ENCODE measurements around the gene MOXD1.

MOXD1 gene

DNA sequence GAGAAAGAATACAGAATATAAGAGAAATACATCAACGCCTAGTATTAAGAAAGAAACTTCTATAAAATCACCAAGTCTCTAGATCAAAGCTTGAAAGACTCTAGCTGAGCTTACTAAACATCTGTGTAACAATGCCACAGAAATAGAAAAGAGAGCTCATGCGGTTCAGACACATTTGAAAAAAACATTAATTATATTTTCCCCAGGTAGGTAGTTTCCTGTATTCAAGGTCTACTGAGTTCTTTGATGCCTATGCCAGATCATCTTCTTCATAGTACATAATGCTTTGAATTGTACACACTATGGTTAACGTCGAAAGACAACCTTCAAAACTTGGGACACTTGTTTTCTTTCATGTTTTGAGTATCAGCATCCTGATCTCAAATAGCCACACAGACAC, 11.3 kb downstream of the MOXD1 start:
- FAIRE-seq (no peak), DNase-seq (ENCODE audit: insufficient read length, low spot score) (no peak)
- TF ChIP-seq PAX5 (IDR thresholded peaks at IDR 0.05; ENCODE audit: insufficient read depth, low read length, severe bottlenecking) (no peak), POU2F2 (IDR thresholded peaks at IDR 0.05; ENCODE audit: low read depth, low read length) (no peak), TAF1 (IDR thresholded peaks at IDR 0.05; ENCODE audit: low read depth, low read length) (no peak), POLR2AphosphoS5 (IDR thresholded peaks at IDR 0.05; ENCODE audit: low read depth, low read length) (no peak), SPI1 (IDR thresholded peaks at IDR 0.05; ENCODE audit: low read depth, low read length) (no peak), POLR2A (IDR thresholded peaks at IDR 0.05; ENCODE audit: low read depth, low read length) (no peak)

DNA sequence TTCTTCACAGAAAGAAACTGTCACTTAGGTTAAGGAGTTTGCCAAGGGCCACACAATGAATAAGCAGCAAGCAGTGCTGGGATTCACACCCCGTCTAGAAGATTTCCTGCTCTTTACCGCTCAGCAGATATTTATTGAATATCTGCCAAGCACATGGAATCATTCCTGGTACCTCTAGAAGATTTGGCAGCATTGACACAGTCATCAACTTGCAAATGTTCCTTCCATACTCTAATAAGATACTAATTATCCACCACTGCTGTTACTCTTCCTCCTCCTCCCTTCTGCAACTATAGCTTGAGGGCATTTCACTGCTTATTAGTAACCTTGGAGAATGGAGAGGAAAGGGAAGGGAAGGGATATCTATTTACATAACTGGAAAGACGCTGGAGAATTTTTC, 13.0 kb downstream of the MOXD1 start:
- FAIRE-seq (no peak), DNase-seq (ENCODE audit: insufficient read length, low spot score) (no peak)
- TF ChIP-seq POU2F2 (IDR thresholded peaks at IDR 0.05; ENCODE audit: low read depth, low read length), result no peak
- TF ChIP-seq POLR2A (IDR thresholded peaks at IDR 0.05; ENCODE audit: low read depth, low read length), result no peak
- no peak for TF ChIP-seq SPI1 (IDR thresholded peaks at IDR 0.05; ENCODE audit: low read depth, low read length)

DNA sequence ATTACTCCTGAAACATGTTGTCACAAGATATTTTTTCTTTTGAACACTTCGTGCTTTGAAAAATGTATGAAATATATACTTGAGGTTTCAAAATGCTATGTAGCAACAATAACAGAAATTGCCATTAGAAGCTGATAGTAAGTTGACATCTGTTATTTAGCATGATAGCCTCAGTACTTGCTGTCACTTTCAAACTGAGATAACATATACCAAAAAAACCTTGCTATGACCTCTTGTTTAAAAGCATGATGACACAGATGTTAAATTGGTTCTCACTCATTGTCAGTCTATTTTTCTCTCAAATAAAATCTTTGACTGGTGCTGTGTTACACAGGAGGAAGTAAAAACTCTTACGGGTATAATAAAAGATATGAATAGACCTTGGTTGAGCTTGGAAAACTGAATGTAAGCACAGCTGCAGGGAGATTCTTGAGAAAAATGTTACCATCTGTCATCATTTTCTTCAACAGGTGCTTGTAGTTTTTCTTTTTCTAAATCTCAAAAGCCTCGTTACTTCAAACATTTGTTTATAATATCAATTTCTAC, 18.6 kb downstream of the MOXD1 start:
- FAIRE-seq (no peak), DNase-seq (ENCODE audit: insufficient read length, low spot score) (no peak)
- TF ChIP-seq POLR2AphosphoS5 (IDR thresholded peaks at IDR 0.05; ENCODE audit: low read depth, low read length) (no peak), POLR2A (IDR thresholded peaks at IDR 0.05; ENCODE audit: low read depth, low read length) (no peak), SPI1 (IDR thresholded peaks at IDR 0.05; ENCODE audit: low read depth, low read length) (no peak), PAX5 (IDR thresholded peaks at IDR 0.05; ENCODE audit: insufficient read depth, low read length, severe bottlenecking) (no peak), POU2F2 (IDR thresholded peaks at IDR 0.05; ENCODE audit: low read depth, low read length) (no peak), TAF1 (IDR thresholded peaks at IDR 0.05; ENCODE audit: low read depth, low read length) (no peak)

DNA sequence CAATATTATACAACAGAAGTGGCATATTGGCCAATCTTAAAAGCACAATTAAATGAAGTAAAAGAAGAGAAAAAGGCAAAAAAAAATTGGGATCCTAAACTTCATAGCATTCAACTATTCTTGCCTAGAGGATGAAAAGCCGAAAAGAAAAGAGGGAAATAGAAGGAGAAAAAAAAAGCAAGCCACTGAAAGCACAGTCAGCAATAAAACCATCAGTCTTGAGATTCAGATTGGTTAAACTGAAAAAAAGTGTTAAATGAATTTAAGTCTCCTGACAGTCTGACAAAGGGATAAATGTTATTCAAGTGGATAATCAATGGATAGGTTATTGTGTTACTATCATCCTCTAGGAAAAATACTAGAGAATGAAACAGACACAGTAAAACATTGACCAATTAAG, 19.9 kb downstream of the MOXD1 start:
- no peak for FAIRE-seq
- TF ChIP-seq POLR2AphosphoS5 (IDR thresholded peaks at IDR 0.05; ENCODE audit: low read depth, low read length) (no peak), PAX5 (IDR thresholded peaks at IDR 0.05; ENCODE audit: insufficient read depth, low read length, severe bottlenecking) (no peak)
- no peak for DNase-seq (ENCODE audit: insufficient read length, low spot score)

DNA sequence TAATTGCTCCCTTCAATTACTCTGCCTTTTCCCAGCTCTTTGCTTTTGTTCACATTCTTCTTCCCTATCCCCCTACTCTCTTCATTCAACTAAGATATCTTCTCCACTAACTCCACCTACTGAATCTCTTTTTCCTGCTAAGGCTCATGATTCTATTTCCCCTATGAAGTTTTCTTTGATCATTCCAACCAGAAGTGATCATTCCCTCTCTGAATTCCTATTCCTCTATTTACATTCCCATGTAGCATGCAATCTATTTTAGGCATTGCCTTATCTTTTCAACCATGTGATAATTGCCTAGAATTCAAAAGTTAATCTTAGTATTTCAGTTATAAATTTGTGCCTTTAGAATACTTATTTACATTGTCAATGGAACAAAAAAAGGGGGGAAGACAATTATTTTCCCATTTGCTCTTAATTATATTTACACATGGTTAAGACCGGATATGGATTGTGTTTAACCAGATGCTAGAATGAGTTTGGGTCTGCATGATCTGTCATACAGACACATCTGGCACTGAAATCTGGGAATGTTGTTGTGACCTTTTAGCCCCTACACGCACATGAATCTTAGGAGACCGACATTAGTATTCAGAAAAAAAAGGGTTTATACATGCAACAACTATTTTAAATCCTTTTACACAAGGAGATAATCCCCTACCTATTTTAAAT, 20.8 kb downstream of the MOXD1 start:
- TF ChIP-seq POLR2AphosphoS5 (IDR thresholded peaks at IDR 0.05; ENCODE audit: low read depth, low read length), result no peak
- TF ChIP-seq POLR2A (IDR thresholded peaks at IDR 0.05; ENCODE audit: low read depth, low read length), result no peak
- TF ChIP-seq TAF1 (IDR thresholded peaks at IDR 0.05; ENCODE audit: low read depth, low read length), result no peak
- TF ChIP-seq PAX5 (IDR thresholded peaks at IDR 0.05; ENCODE audit: insufficient read depth, low read length, severe bottlenecking), result no peak
- TF ChIP-seq POU2F2 (IDR thresholded peaks at IDR 0.05; ENCODE audit: low read depth, low read length), result no peak
- TF ChIP-seq SPI1 (IDR thresholded peaks at IDR 0.05; ENCODE audit: low read depth, low read length), result no peak
- FAIRE-seq, result no peak
- DNase-seq (ENCODE audit: insufficient read length, low spot score), result no peak

DNA sequence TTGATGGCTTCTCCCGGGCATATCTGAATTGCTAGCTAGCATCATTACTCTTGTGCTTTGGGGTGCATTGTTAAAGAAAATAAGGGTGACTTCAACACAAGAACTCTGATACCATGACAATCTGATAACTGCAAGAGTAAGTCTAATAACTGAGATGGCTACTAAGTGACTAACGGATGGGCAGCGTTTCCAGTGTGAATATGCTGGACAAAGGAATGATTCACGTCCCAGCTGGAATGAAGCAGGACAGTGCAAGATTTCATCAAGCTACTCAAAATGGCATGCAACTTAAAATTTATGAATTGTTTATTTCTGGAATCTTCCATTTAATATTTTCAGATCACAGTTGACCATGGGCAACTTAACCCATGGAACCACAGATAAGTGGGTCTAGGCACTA, 31.7 kb downstream of the MOXD1 start:
- DNase-seq (ENCODE audit: insufficient read length, low spot score), result no peak
- FAIRE-seq, result no peak

DNA sequence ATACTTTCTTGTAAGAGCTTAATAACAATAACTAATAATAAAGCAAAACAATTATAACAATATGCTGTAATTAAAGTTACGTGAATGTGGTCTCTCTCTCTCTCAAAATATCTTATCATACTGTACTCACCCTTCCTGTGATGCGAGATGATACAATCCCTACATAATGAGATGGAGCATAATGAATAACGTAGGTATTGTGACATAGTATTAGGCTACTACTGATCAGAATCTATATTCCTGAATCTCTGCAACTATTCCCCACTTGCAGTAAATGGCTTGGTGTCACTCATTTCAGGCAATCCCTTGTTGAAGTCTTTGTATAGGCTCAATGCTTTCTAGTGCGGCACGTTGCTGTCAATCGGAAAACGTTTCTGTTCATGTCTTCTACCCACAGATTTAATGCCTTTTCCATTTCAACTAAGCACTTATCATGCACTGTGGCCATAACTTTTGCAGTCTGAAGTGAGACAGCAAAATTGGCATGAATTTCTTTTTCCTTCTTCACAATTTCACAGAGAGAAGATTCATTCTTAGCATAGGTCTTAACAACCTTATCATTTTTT, 32.3 kb downstream of the MOXD1 start:
- DNase-seq (ENCODE audit: insufficient read length, low spot score) (no peak), FAIRE-seq (no peak)
- TF ChIP-seq POLR2A (IDR thresholded peaks at IDR 0.05; ENCODE audit: low read depth, low read length) (no peak), TAF1 (IDR thresholded peaks at IDR 0.05; ENCODE audit: low read depth, low read length) (no peak), POLR2AphosphoS5 (IDR thresholded peaks at IDR 0.05; ENCODE audit: low read depth, low read length) (no peak), POU2F2 (IDR thresholded peaks at IDR 0.05; ENCODE audit: low read depth, low read length) (no peak), SPI1 (IDR thresholded peaks at IDR 0.05; ENCODE audit: low read depth, low read length) (no peak), PAX5 (IDR thresholded peaks at IDR 0.05; ENCODE audit: insufficient read depth, low read length, severe bottlenecking) (no peak)

More for the DNA sequence above, 31.7 kb downstream of the MOXD1 start:
- TF ChIP-seq TAF1 (IDR thresholded peaks at IDR 0.05; ENCODE audit: low read depth, low read length), result no peak

DNA sequence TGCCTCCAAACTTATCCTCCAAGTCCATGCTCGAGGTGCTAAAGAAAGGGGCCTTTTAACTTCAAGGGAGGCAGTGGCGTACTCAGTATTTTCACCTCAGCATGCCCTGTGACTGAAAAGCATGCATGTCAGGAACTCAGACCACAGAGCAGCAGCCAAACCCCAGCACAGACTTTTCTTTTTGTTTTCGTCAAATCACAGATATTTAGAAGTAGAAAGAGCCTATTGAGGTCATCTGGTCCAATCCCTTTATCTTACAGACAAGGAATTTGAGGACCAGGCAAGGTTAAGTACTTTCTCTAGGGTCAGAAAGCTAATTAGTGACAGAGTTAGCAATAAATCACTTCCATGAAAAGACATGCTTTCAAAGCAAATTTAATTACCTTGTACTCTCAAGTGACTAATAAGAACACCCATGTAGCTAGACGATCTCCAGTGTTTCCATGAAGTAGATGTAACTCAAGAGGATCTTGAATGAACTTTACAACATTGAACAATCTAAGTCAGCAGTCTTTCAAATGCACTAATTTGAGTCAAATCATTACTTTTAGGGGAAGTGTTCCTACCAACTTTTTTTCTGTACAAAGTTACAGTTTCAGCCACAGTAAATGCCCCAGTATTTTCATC, 35.9 kb downstream of the MOXD1 start:
- FAIRE-seq, result peak; percentile 92
- no peak for DNase-seq (ENCODE audit: insufficient read length, low spot score)
- TF ChIP-seq POLR2A (IDR thresholded peaks at IDR 0.05; ENCODE audit: low read depth, low read length) (no peak), SPI1 (IDR thresholded peaks at IDR 0.05; ENCODE audit: low read depth, low read length) (peak; percentile 92)

DNA sequence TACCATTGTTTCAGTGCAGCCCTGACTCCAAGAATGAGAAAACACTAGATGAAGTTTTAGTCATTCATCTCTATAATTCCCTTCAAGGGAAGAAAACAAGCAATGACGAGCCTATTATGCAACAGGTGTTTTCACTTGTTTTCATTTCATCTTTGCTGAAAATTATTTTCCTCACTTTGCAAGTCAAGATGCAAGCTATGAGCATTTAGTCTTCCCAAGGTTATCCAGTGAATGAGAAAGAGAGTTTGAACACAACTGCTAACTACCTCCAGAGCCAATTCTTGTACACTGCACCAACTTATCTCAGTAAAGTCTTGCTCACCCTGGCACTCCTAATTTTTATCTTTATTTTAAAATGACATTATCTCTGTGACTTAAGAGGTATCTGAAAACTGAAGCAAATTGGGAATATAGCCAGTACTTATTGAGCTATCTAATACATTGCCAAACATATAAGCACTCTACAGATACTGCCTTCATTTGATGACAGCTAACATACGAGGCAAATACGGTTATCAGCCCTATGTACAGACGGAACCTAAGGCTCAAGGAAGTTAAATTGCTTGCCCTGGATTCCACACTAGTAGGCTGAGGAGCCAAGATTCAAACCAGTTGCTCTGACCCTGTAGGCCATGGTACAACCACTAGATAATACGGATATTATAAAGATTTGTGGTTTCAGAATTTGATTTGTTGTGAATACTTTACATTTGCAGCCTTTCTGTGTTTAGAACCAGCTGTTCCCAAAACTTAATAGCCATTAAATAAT, 36.8 kb downstream of the MOXD1 start:
- no peak for TF ChIP-seq POU2F2 (IDR thresholded peaks at IDR 0.05; ENCODE audit: low read depth, low read length)
- FAIRE-seq (peak; percentile 20), DNase-seq (ENCODE audit: insufficient read length, low spot score) (no peak)
